ENCODE measurements around the gene TCF3.

- TF ChIP-seq CTCF (optimal IDR thresholded peaks at IDR 0.05 in 1 of 3, IDR thresholded peaks at IDR 0.05 in 1 of 3, conservative IDR thresholded peaks at IDR 0.05 in 1 of 3; ENCODE audit: extremely low read depth in 1 of 3, insufficient read depth in 2 of 3, low read length in 3 of 3) (no peak), EZH2 (IDR thresholded peaks at IDR 0.05; ENCODE audit: low read length) (no peak)
These were observed 36.0 kb downstream of the TCF3 start for GRCh38 chr19:1616396-1616795.

Data from keratinocyte (primary cell).